IMR-90 (cell line): ENCODE measurements around the gene CDK6. TPM values are rescaled to one million over a fixed set of nuclear protein-coding genes. Genes with fewer than 3 reads are reported as not detected.

Experiments
- ATAC-seq: fragments of 200-7000 bp; cut with Tn5 transposase; 2 replicates; pipeline ENCODE4 v1.9.1; 2020; ENCODE audit warnings: low read depth, mild to moderate bottlenecking, moderate library complexity
- BruUV-seq: library from RNA; stranded (reverse); fragments of 400-500 nt; replicated peaks from 2 replicates; lab custom pipeline; 2021; lab: Mats Ljungman, UMichigan
- CTCF ChIA-PET: fragments of 300-600 bp; formaldehyde crosslinking; extraction: SDS; loops from one replicate; lab custom pipeline; 2021; ENCODE audit warnings: antibody characterized with exemption; lab: Yijun Ruan, JAX
- POLR2A ChIA-PET: fragments of 300-600 bp; sonication (Branson Sonifier 250); formaldehyde crosslinking; loops from one replicate; lab custom pipeline; 2022; ENCODE audit warnings: antibody characterized with exemption; ENCODE audit not compliant: unreplicated experiment; lab: Charles Lee
- DNase-seq: peaks from one replicate; pipeline ENCODE4 v3.0.0; 2013
- H2AFZ ChIP-seq: replicated peaks from 2 replicates; pipeline ENCODE3; 2013; ENCODE audit warnings: low read length, mild to moderate bottlenecking; ENCODE audit not compliant: poor library complexity
- H2AK5ac ChIP-seq: 2 replicates; pipeline ENCODE4 v1.6.1; 2013; ENCODE audit warnings: low read depth, low read length, inconsistent platforms
- H2AK9ac ChIP-seq: replicated peaks from 2 replicates; pipeline ENCODE3; 2013; ENCODE audit warnings: mild to moderate bottlenecking, low read depth, low read length, moderate library complexity; ENCODE audit not compliant: poor library complexity
- H2BK120ac ChIP-seq: 2 replicates; pipeline ENCODE4 v1.6.1; 2013; ENCODE audit warnings: low read depth, low read length, inconsistent platforms
- H2BK15ac ChIP-seq: 3 replicates; pipeline ENCODE4 v1.6.1; 2013; ENCODE audit warnings: low read depth, low read length, inconsistent platforms
- H2BK20ac ChIP-seq: 2 replicates; pipeline ENCODE4 v1.6.1; 2013; ENCODE audit warnings: low read depth, mild to moderate bottlenecking, inconsistent platforms, low read length, moderate library complexity
- H2BK5ac ChIP-seq: 2 replicates; pipeline ENCODE4 v1.6.1; 2013; ENCODE audit warnings: mild to moderate bottlenecking, low read depth, low read length, inconsistent platforms; ENCODE audit not compliant: poor library complexity, severe bottlenecking
- H3K14ac ChIP-seq: replicated peaks from 2 replicates; pipeline ENCODE4 v1.6.1; 2013; ENCODE audit warnings: low read depth, low read length, inconsistent platforms
- H3K18ac ChIP-seq: 2 replicates; pipeline ENCODE4 v1.6.1; 2013; ENCODE audit warnings: low read depth, low read length, control low read depth
- H3K23ac ChIP-seq: 2 replicates; pipeline ENCODE4 v1.6.1; 2013; ENCODE audit warnings: low read depth, low read length, inconsistent platforms
- H3K27ac ChIP-seq: 2 replicates; pipeline ENCODE4 v1.5.1; 2013; ENCODE audit warnings: mild to moderate bottlenecking, control low read depth, low read length; ENCODE audit not compliant: insufficient read depth
- H3K27me3 ChIP-seq: 2 replicates; pipeline ENCODE4 v1.6.1; 2013; ENCODE audit warnings: low read length; ENCODE audit not compliant: control insufficient read depth, insufficient read depth
- H3K36me3 ChIP-seq: 2 replicates; pipeline ENCODE4 v1.6.1; 2013; ENCODE audit warnings: low read length, mixed read lengths; ENCODE audit not compliant: control insufficient read depth, insufficient read depth
- H3K4ac ChIP-seq: 2 replicates; pipeline ENCODE4 v1.6.1; 2013; ENCODE audit warnings: low read depth, low read length, inconsistent platforms
- H3K4me1 ChIP-seq: 2 replicates; pipeline ENCODE4 v1.6.1; 2013; ENCODE audit warnings: low read length, mixed read lengths; ENCODE audit not compliant: control insufficient read depth, insufficient read depth
- H3K4me2 ChIP-seq: 2 replicates; pipeline ENCODE4 v1.6.1; 2013; ENCODE audit warnings: low read depth, mild to moderate bottlenecking, control low read depth, low read length, moderate library complexity
- H3K4me3 ChIP-seq: 2 replicates; pipeline ENCODE4 v1.5.1; 2013; ENCODE audit warnings: low read depth, mild to moderate bottlenecking, control low read depth, low read length, moderate library complexity; ENCODE audit not compliant: insufficient read depth
- H3K56ac ChIP-seq: 2 replicates; pipeline ENCODE4 v1.6.1; 2013; ENCODE audit warnings: low read length, inconsistent platforms; ENCODE audit not compliant: insufficient read depth; ENCODE audit errors: extremely low read depth
- H3K79me1 ChIP-seq, 2 experiments: 2 replicates each; pipeline ENCODE4 v1.6.1; 2013; ENCODE audit warnings: low read length in 2 of 2, inconsistent platforms in 1 of 2, low read depth in 1 of 2
- H3K9ac ChIP-seq: 2 replicates; pipeline ENCODE4 v1.6.1; 2013; ENCODE audit warnings: low read depth, low read length, control low read depth
- H3K9me1 ChIP-seq: 2 replicates; pipeline ENCODE4 v1.6.1; 2013; ENCODE audit warnings: low read length, inconsistent platforms; ENCODE audit not compliant: insufficient read depth
- H3K9me3 ChIP-seq: 2 replicates; pipeline ENCODE4 v1.6.1; 2013; ENCODE audit warnings: low read length; ENCODE audit not compliant: control insufficient read depth, insufficient read depth
- H4K20me1 ChIP-seq: 2 replicates; pipeline ENCODE4 v1.6.1; 2013; ENCODE audit warnings: low read length, inconsistent platforms; ENCODE audit not compliant: insufficient read depth
- H4K5ac ChIP-seq: 2 replicates; pipeline ENCODE4 v1.6.1; 2013; ENCODE audit warnings: mild to moderate bottlenecking, low read depth, low read length, control low read depth
- H4K8ac ChIP-seq, 2 experiments: 2 replicates each; pipeline ENCODE4 v1.6.1; 2013; ENCODE audit warnings: low read depth in 2 of 2, low read length in 2 of 2, control low read depth in 1 of 2, inconsistent platforms in 1 of 2
- H4K91ac ChIP-seq: 2 replicates; pipeline ENCODE4 v1.6.1; 2013; ENCODE audit warnings: low read depth, low read length, inconsistent platforms; ENCODE audit not compliant: insufficient read depth
- CEBPB ChIP-seq: IDR thresholded peaks from 2 replicates; pipeline ENCODE4 v1.6.1; 2012; ENCODE audit warnings: low read depth, low read length, improper control_type of control experiment
- MAFK ChIP-seq: IDR thresholded peaks from 2 replicates; pipeline ENCODE4 v1.6.1; 2012; ENCODE audit warnings: low read depth, low read length, improper control_type of control experiment
- NFE2L2 ChIP-seq: fragments of 150-350 bp; IDR thresholded peaks from 2 replicates; pipeline ENCODE4 v1.6.1; 2016; ENCODE audit warnings: low read depth, mild to moderate bottlenecking, low read length
- RAD21 ChIP-seq: IDR thresholded peaks from 2 replicates; pipeline ENCODE4 v1.6.1; 2012; ENCODE audit warnings: low read length, improper control_type of control experiment
- RFX5 ChIP-seq: IDR thresholded peaks from 2 replicates; pipeline ENCODE4 v1.8.0; 2012; ENCODE audit warnings: low read depth, mild to moderate bottlenecking, low read length, moderate library complexity
- SMC3 ChIP-seq: fragments of 150-350 bp; IDR thresholded peaks from 2 replicates; pipeline ENCODE4 v1.6.1; 2016; ENCODE audit warnings: low read depth, mild to moderate bottlenecking, antibody characterized with exemption, low read length, moderate library complexity
- WGBS, 2 experiments: methylation state at CpG; one replicate each; pipeline versions ENCODE4 v1.1.5 to v1.1.7; 2013; ENCODE audit warnings: missing lambda C conversion rate in 2 of 2; ENCODE audit not compliant: insufficient read length in 1 of 2; ENCODE audit errors: extremely low coverage in 2 of 2; 5-methylcytosine and 5-hydroxymethylcytosine counted together
- dilution Hi-C: fragments of 300-500 bp; cut with HindIII; formaldehyde crosslinking; loops from one replicate; pipeline ENCODE4 v1.14.3; 2018; ENCODE audit warnings: low sequenced_read_pairs; ENCODE audit not compliant: unreplicated experiment
- in situ Hi-C: fragments of 300-500 bp; cut with MboI; formaldehyde crosslinking; loops from 3 replicates; pipeline ENCODE4 v1.14.3; 2019; ENCODE audit warnings: low sequenced_read_pairs, inconsistent platforms, mixed read lengths
- intact Hi-C: fragments of 100-400 bp; cut with micrococcal nuclease; formaldehyde crosslinking; loops from 2 replicates; pipeline ENCODE4 v1.10.0; 2022
- polyA plus RNA-seq, 3 experiments: library from polyadenylated mRNA; depleted of rRNA; stranded (reverse); fragments of >200 nt; gene quantifications; 2 replicates each; pipeline ENCODE4 v1.2.3, GENCODE V29; 2012; ENCODE audit warnings: low replicate concordance in 1 of 3
- total RNA-seq: library from RNA; depleted of rRNA; stranded (reverse); fragments of >200 nt; gene quantifications from 2 replicates; pipeline ENCODE4 v1.2.3, GENCODE V29; 2012
- TF ChIP-seq, protein P1 (sequence below): fragments of 150-350 bp; IDR thresholded peaks from 2 replicates; pipeline ENCODE4 v1.6.1; 2016; ENCODE audit warnings: low read depth, mild to moderate bottlenecking, low read length, moderate library complexity, borderline replicate concordance

CDK6 gene
- total and polyA plus RNA-seq, 2 of the 4 experiments (the other 2 are of a cell fraction) = 21.5 to 195 TPM

DNA sequence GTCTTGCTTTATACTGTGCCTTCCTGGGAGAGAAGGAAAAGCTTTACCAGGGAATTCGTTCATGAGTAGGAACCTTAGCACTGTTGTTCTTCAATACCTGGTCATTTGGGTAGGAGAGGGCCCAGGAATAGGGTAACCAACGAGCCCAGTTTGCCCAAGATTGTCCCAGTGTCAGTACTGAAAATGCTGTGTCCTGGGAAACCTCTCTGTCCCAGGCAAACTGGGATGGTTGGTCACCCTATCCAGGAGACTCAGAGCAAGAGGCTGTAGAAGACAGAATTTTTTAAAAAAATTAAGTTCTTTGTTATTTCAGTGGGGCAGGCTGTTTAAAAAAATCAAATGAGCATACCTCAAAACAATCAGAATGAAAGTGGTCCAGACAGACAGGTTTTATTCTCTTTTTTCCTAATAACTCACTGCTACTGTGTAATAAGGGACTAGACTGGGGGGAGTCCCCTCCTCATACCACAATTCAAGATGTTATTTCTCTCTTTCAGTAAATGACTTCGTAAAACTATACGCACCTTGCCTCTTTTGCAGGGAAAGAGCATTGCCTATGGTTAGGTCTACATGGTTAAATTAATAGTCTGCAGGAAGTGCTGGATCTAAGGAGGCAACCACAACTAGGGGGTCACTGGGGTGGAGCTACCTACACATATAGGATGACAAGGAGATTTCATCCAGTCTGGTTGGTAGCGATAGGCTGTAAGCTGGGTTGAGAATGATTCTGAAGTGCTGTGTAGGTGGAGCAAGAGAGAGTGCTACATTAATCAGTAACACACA is 205.1 kb downstream of the CDK6 start:
- Histone ChIP-seq H4K5ac (0 out of 2 replicates have a peak overlapping the region, but pooled peaks have one; percentile 28), H4K20me1 (peaks cover 21% of the 10 kb centered on the region; the same call in 1 of the 2 replicates), H2AK9ac (no peak overlapping the region), H2BK15ac (no peak overlapping the region), H2AFZ (no peak overlapping the region), H3K23ac (no peak overlapping the region; the same call in 1 of the 2 replicates), H3K9me3 (no peaks in the 10 kb centered on the region; the same call in 1 of the 2 replicates), H3K4ac (no peak overlapping the region), H2BK20ac (no peak overlapping the region), H3K27me3 (no peaks in the 10 kb centered on the region), H3K4me2 (no peak overlapping the region), H3K56ac (no peak overlapping the region), H3K27ac (no peak overlapping the region), H3K36me3 (peaks cover 5% of the 10 kb centered on the region), H3K9me1 (peaks cover 14% of the 10 kb centered on the region), H3K18ac (no peak overlapping the region), H3K9ac (no peak overlapping the region), H2BK120ac (no peak overlapping the region), H4K91ac (no peak overlapping the region), H3K4me1 (peaks cover 8% of the 10 kb centered on the region), H2BK5ac (no peak overlapping the region), H3K14ac (peak overlapping the region; percentile 5; the same call in 1 of the 2 replicates), H3K4me3 (no peak overlapping the region), H3K79me1 (peaks cover 38 to 61% of the 10 kb centered on the region in 2 experiments), H2AK5ac (no peak overlapping the region), H4K8ac (no peak overlapping the region)
- intact Hi-C loops (no loop called here), dilution Hi-C loops (no loop called here), in situ Hi-C loops (no loop called here)
- BruUV-seq = no TSS peak
- ChIA-PET CTCF (interaction anchor here (1.4 kb wide), 1 partner anchor 12 kb away, joined by 3 read pairs; no protein-coding TSS in a partner anchor), POLR2A (no interaction called here)
- no peak for ATAC-seq
- DNase-seq = no peak
- WGBS, 2 experiments = 100% methylated on average over 1 of the region's 5 CpGs; no CpG with 5 or more reads in 1 of the 2 experiments
- TF ChIP-seq, protein P1, sequence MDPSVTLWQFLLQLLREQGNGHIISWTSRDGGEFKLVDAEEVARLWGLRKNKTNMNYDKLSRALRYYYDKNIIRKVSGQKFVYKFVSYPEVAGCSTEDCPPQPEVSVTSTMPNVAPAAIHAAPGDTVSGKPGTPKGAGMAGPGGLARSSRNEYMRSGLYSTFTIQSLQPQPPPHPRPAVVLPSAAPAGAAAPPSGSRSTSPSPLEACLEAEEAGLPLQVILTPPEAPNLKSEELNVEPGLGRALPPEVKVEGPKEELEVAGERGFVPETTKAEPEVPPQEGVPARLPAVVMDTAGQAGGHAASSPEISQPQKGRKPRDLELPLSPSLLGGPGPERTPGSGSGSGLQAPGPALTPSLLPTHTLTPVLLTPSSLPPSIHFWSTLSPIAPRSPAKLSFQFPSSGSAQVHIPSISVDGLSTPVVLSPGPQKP = no peak
- TF ChIP-seq RFX5 = no peak
- TF ChIP-seq MAFK = no peak
- TF ChIP-seq NFE2L2 = no peak
- TF ChIP-seq RAD21 = no peak
- no peak for TF ChIP-seq CEBPB
- no peak for TF ChIP-seq SMC3
